Activated effector memory CD4-positive, alpha-beta T cell treated with anti-CD3 and anti-CD28 coated beads, Interleukin-2, amount 50 U/mL, for 16 hours (primary cell): ENCODE results near the gene TMEM256.

ENCODE experiments used
- DNase-seq: peaks from one replicate; pipeline ENCODE4 v3.0.0-alpha.2; 2020

Gene TMEM256

DNA sequence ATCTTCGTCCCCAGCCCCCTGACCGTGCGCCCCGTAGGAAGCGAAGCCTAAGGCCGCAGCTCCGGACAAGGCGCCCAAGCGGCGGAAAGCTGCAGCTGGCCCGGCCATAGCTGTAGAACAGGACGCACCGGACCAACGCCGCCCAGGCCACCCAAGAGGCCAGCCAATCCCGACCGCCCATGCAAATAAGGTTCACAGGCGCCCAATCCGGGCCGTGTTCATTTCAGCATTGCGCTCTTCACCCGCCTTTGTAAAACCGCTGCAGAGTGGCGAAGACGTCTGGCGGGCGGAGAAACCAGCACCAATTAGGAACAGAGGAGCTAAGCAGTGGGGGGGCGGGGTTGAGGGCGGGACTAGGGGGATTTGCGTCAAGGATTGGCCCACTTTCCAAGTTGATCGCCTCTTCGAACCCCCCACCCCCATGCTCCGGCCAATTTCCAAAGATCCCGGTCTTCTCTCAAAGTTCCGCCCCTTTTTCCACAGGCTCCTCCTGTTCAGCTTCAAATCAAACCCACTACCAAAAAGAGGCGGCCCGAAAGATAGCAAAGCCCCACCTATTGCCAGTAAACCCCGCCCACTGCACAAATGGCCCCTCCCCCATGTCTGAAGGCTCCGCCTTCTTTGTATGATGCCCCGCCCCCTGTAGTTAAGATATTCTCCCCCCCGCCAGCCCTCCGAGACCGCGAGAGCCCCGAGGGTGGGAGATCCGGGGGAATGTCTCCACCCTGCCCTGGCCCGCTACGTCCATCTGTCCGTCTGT lies at the start of gene TMEM256:
Gene TMEM256 (minus strand): TSS at position 121 of the 760 bp plus-strand sequence. CDS start 13 bp downstream, at position 108.
- peak; percentile 98 for DNase-seq

DNA sequence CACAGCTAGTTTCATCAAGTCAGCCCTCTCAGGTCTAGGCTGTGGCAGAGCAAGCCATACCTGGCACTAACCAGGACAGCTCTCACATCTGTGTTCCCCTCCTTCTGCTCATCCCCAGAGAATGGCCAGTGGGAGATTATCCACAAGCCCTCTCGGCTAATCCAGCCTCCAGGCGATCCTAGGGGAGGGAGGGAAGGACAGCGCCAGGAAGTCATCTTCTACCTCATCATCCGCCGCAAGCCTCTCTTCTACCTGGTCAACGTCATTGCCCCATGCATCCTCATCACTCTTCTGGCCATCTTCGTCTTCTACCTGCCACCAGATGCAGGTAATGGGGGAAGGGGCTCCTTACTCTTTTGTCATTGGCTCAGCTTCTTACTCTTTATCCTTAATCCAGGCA lies 44.6 kb upstream of the TMEM256 start:
- DNase-seq = no peak

DNA sequence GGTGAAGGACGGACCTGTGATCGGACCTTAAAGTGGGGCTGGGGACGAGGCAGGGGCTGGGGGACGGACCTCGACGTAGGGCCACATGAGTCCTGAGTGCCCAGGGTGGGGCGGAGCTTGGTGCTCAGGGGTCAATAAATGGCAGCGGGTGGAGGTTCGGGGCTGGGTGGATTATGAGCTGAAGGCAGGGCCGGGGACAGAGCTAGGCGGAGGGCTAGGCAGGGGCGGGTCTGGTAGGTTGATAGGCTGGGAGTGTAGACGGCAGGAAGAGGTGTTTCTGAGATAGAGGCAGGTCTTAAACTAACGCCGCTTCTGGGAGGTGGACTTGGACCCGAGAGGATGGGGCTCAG lies 41.7 kb upstream of the TMEM256 start:
- peak; percentile 73 for DNase-seq

DNA sequence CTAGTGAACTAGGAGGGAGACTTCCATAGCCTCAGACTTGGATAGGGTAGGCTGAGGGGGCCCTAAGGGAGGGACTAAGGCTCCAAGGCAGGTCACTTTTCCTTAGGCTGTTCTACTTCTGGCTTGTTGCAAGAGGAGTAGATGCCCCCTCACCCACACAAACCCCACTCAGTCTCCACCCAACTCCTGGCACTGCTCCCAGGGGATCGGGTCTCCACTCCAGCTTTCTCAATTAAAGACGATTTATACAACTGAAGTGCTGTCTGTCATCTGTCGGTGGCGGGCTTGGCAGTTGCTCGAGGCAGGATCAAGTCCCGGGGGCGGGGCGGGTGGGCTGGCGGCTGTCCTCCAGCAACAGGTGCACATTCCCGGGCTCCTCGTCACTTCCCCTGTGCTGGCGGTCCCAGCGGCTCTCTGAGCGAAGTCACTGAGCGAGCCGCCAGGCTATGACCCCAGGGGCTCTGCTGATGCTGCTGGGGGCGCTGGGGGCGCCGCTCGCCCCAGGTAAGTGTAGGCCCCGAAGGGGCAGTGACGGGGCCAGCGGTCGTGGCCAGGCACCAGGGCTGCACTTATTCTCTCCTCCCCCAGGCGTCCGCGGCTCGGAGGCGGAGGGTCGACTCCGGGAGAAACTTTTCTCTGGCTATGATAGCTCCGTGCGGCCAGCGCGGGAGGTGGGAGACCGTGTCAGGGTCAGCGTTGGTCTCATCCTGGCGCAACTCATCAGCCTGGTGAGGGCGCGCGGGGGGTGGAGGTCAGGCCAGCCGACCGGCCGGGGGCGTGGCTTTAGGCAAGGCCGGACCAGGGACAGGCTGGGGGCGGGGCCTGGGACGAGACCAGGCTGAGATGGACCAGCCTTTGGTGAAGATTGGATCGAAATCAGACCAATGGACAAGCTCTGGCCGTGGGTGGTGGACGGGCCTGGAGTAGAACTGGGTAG lies 41.1 kb upstream of the TMEM256 start, which contains the start of gene CHRNB1:
Gene CHRNB1 (plus strand): TSS at position 380 of the 937 bp plus-strand sequence. CDS start 67 bp downstream, at position 447.
- DNase-seq = no peak

- DNase-seq = no peak
Observed at GRCh38 chr17:7443499-7444485, 39.9 kb upstream of the TMEM256 start.

GRCh38 chr17:7442142-7442541 lies 38.2 kb upstream of the TMEM256 start:
- DNase-seq = no peak

- DNase-seq = no peak
Observed at GRCh38 chr17:7441266-7441665, 37.4 kb upstream of the TMEM256 start.

DNA sequence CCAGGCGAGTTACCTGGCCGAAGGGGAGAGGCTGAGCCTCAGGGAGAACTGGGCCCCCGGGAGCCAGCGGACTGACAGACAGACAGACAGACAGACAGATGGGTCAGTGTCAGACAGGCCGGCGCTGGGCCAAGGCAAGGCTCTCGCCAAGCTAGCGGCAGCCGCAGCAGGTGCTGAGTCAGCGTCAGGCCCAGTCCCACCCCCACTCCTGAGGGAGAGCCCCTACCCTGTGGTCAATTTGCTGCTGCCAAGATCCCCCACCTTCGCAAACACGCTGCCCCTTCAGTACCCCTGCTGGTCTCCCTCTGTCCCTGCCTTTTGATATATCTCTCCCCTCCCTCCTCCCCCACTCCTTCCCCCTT lies 36.9 kb upstream of the TMEM256 start:
- DNase-seq = no peak

GRCh38 chr17:7440113-7440833 lies 36.4 kb upstream of the TMEM256 start:
- peak; percentile 71 for DNase-seq

DNA sequence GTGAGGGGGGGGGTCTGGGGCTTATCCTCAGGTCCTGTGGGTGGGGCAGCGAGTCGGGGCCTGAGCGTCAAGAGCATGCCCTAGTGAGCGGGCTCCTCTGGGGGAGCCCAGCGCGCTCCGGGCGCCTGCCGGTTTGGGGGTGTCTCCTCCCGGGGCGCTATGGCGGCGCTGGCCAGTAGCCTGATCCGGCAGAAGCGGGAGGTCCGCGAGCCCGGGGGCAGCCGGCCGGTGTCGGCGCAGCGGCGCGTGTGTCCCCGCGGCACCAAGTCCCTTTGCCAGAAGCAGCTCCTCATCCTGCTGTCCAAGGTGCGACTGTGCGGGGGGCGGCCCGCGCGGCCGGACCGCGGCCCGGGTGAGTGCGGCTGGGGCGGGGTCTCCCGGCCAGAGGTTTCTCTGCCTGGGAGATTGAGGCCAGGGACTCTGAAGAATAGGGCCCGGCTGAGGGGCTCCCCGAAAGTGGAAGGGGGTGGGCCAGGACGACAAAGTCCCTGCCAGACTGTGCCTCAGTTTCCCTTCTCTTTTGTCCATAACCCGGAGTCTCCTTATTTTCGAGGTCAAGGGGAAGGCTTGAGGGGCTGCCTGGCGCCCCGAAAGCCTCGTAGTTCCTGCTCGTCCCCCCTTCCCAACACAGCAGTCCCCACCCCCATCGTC lies 35.7 kb upstream of the TMEM256 start, which contains the start of gene FGF11:
Gene FGF11 (plus strand): TSS at position 51 of the 651 bp plus-strand sequence. CDS start 109 bp downstream, at position 160.
- no peak for DNase-seq

DNA sequence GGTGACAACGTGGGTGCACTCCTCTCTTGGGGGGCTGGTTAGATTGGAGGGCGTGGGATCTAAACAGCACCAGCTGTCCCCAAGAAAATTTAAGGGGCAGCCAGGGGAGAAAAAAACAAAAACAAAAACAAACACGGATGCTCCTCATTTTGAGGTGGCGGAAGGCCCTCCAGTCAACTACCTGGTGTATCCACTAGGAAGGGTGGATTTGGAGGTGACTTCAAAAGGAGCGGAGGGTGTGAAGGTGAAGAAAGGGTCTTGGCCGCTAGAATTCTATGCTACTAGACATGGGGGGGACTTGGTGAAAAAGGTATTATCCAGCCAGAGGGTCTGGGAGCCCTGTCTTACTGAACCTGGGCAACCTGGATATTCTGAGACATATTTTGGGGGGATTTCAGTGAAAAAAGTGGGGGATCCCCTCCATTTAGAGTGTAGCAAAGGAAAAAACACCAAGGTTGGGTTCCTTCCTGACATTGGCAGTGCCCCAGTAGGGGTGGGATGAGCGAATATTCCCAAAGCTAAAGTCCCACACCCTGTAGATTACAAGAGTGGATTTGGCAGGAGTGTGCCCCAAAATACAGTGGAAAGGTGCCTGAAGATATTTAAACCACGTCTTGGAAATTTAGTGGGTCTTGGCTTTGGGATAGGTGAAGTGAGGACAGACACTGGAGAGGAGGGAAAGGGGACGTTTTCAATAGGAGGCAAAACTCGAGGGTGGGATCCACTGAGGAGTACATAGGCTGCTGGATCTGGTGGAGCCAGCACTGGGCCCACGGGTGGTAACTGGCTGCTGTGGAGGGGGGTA lies 35.0 kb upstream of the TMEM256 start:
- DNase-seq = no peak

DNA sequence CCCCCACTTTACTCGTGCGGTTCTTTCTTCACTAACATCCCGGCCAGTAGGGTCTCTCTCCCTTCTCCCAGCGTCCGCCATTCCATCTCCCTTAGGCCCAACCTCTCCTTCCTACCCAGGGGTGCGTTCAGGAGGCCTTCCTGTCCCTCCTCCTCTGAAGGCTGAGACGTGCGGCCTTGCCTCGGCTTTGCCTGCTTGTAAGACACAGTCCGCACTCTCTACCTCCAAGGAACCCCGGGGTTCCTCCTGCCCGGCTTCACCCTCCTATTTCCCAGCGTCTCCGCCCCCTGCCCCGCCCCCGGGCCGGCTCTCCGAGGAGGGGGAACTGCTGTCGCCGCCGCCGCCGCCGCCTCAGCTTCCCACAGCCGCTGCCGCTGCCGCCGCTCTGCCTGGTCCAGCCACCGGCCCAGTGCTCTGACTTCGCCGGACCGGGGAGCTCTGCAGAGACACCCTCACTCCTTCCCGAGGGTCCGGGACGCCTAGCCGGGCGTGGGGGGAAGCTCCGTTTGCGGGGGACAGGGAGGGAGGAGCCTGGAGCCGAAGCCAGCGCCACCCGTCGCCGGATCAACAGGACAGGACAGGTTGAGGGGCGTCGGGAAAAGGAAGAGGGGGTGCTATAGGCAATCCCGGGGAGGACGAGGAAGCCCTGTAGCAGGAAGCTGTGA lies 34.2 kb upstream of the TMEM256 start:
- DNase-seq = peak; percentile 80

DNA sequence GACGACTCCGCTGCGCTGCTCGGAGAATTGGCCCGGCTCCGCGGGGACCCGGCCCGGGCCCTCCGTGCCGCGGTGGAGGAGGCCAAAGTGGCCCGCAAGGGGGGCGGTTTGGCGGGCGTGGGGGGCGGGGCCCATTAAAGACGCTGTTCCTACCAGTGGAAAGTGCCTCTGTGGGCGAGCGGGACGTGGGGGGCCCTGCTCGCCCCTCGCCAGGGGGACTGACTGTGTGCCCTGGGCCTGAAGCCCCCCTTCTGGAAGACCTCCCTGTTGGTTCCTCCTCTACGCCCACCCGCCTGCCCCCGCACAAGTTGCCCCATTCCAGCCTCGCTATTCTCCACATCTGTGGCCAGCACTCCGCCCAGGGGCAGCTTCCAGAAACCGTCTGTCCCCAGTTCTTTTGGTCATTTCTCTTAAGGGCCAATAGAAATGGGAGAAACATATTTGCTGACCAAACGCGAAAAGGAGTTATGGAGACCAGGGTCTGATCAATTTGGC lies 33.5 kb upstream of the TMEM256 start:
- DNase-seq = no peak

GRCh38 chr17:7436556-7437368 lies 32.9 kb upstream of the TMEM256 start:
- DNase-seq = peak; percentile 93

GRCh38 chr17:7435676-7436555 lies 32.0 kb upstream of the TMEM256 start:
- DNase-seq = peak; percentile 86

- DNase-seq = no peak
Observed at GRCh38 chr17:7432296-7432695, 28.4 kb upstream of the TMEM256 start.

GRCh38 chr17:7431231-7431630 lies 27.3 kb upstream of the TMEM256 start:
- no peak for DNase-seq

GRCh38 chr17:7429722-7430121 lies 25.8 kb upstream of the TMEM256 start:
- no peak for DNase-seq
